Jurkat, Clone E6-1 (cell line): ENCODE data around the gene FZD1. TPM values are rescaled to one million over a fixed set of nuclear protein-coding genes. Genes with fewer than 3 reads are reported as not detected.

ENCODE experiments used
- DNase-seq: peaks from one replicate; pipeline ENCODE4 v3.0.0-alpha.2; 2011; ENCODE audit warnings: low read depth, low spot score
- H3K4me3 ChIP-seq: 2 replicates; pipeline ENCODE4 v1.5.1; 2011; ENCODE audit warnings: mild to moderate bottlenecking, low read length, control low read depth, moderate library complexity
- polyA plus RNA-seq: library from polyadenylated mRNA; unstranded; fragments of >200 nt; gene quantifications from one replicate; pipeline ENCODE4 v1.2.1, GENCODE V29; 2012; ENCODE audit warnings: missing spikeins; ENCODE audit not compliant: insufficient read length, insufficient read depth

The FZD1 gene
- polyA plus RNA-seq = 3.7 TPM

- DNase-seq = peak; percentile 92
- peak within 1 kb of the TSS; percentile 53 for H3K4me3 ChIP-seq
These were observed at the start of gene FZD1 for GRCh38 chr7:91264046-91264923. TSS of gene FZD1 (plus strand) at chr7:91264433. CDS start at chr7:91264881, 448 bp downstream.

DNA sequence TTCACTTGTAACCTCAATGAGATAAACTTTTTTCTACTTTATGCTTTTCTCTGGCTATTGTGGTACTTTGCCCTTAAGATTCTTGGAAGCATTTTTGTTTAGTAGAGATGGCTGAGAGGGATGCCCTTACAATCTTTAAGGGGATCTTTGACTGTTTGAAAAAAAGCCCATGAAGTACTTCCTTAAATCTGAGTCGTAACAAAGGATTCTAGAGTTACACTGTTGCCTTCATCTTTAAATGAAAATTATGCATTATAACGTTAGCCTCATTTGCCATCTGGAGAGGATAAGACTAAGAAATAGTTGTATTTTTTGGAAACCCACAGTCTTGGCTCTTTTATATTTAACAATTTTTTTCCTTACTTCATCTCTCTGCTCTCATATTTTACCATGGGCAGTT, 37.8 kb upstream of the FZD1 start:
- DNase-seq = no peak
- H3K4me3 ChIP-seq = no peak overlapping the region

GRCh38 chr7:91228327-91228726, 35.9 kb upstream of the FZD1 start:
- no peak for DNase-seq
- no peak overlapping the region for H3K4me3 ChIP-seq

GRCh38 chr7:91228927-91229558, 35.2 kb upstream of the FZD1 start:
- H3K4me3 ChIP-seq = no peak overlapping the region
- DNase-seq = no peak

- no peak for DNase-seq
- no peak overlapping the region for H3K4me3 ChIP-seq
These were observed 34.1 kb upstream of the FZD1 start for GRCh38 chr7:91230100-91230499.

GRCh38 chr7:91230503-91230902, 33.7 kb upstream of the FZD1 start:
- DNase-seq = no peak
- H3K4me3 ChIP-seq = no peak overlapping the region

GRCh38 chr7:91233212-91233611, 31.0 kb upstream of the FZD1 start:
- DNase-seq = no peak
- H3K4me3 ChIP-seq = no peak overlapping the region

GRCh38 chr7:91235211-91235832, 28.9 kb upstream of the FZD1 start:
- no peak for DNase-seq
- H3K4me3 ChIP-seq = no peak overlapping the region

DNA sequence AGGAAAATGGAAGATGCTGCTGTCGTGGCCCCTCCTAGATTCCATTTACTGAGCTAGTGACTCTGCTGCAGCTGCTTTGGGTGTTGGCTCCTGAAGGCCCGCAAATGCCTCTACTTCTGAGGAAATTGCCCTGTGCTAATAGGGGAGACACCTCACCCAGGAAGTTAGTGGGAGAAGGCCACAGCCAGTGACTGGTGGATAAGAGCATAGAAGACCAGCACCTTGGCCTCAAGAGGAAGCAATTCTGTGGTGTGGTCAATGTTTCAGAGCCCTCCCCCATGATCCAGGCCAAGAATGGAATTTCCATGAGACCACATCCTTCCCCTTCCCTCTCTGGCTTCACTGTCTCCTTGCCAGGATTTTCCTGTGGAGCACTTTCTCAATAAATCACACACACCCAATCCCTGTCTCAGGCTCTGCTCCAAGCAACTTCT, 25.0 kb upstream of the FZD1 start:
- no peak for DNase-seq

DNA sequence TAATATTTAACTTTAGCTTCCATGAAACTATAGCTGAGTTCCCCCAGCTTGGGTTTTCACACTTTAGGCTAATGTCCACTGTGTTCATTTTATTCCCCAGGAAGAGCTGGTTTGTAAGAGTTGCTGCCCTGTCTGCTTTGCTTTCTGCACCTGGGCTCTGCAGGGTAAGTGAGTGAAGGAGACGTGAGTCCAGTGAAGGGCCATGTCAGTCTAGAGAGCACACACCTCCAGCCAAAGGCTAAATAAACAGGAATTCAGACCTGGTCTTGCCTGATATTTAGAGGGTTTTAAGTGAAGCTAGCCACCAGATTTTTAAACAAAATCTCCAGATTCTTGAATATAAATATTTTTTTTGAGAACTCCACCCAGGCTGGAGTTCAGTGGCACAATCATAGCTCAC, 24.5 kb upstream of the FZD1 start:
- no peak overlapping the region for H3K4me3 ChIP-seq
- DNase-seq = no peak

More for the DNA sequence above, 25.0 kb upstream of the FZD1 start:
- H3K4me3 ChIP-seq = no peak overlapping the region

DNA sequence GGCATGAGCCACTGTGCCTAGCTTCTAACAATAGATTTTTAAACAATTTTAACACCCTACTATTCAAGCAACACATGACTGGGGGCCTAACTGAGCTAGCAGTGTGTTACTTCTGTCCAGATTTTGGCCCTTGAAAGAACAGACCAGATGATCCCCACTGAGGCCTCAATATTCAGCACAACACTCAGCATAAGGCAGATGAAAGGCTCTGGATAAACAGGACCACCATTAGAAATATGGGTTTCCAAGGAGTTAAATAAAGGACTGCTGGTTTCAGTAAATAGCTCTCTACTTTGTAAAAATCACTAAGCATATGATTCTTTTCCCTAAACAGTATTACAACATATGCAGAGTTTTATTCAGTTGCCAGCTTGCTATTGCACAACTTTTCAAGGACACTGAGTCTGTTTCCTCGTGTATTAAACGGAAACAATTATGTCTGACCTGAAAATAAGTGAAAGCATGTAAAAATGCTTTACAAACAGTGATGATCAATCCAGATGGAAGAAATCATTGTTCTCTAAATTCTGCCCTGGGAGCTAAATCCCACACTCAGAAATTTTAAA, 23.8 kb upstream of the FZD1 start:
- H3K4me3 ChIP-seq = no peak overlapping the region
- no peak for DNase-seq

- no peak for DNase-seq
- no peak overlapping the region for H3K4me3 ChIP-seq
These were observed 22.0 kb upstream of the FZD1 start for GRCh38 chr7:91242097-91242844.

GRCh38 chr7:91243591-91244301, 20.5 kb upstream of the FZD1 start:
- no peak overlapping the region for H3K4me3 ChIP-seq
- no peak for DNase-seq

DNA sequence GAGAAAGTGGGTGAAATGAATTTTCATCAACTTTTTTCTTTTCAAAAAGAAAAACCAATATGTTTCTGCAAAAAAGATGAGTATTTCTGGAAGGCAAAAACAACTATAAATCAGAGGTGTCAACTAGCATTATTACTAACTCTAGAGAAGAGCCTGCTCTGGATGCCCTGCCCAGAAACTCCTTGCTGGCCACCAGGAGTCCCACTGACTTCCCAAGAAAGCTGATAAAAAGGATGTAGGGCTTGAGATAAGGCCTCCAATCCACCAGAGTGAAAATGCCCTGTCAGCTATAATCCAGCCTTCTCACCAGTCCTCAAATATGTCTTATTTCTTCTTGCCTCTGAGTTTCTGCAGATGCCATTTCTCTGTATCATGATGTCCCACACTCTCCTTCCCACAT, 16.7 kb upstream of the FZD1 start:
- no peak overlapping the region for H3K4me3 ChIP-seq
- no peak for DNase-seq

GRCh38 chr7:91248996-91249395, 15.2 kb upstream of the FZD1 start:
- no peak for DNase-seq

DNA sequence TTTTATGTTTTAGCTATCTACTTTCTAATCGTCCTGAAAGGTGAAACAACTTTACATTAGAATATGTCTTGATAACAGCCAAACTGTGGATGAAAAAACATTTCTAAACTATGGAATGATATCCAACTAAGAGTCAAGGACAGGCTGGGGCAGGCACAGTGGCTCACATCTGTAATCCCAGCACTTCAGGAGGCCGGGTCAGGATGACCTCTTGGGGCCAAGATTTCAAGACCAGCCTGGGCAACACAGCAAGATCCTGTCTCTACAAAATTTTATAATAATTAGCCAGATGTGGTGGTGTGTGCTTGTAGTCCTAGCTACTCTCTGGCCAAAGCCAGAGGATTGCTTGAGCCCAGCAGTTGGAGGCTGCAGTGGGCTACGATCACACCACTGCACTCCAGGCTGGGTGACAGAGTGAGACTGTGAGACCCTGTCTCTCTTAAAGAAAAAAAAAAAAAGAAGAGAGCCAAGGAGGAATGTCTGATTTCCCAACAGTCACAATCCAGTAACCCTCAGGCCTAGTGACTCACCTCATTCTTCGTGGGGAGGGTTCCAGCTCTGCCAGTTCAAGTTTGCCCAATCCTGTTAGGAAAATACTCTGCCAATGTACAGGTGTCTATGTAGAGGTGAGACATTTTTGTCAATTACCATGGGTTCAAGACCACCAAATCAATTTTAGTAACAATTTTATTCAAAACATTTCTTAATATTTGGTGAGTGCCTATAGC, 14.6 kb upstream of the FZD1 start:
- no peak overlapping the region for H3K4me3 ChIP-seq
- no peak for DNase-seq

More at GRCh38 chr7:91248996-91249395, 15.2 kb upstream of the FZD1 start:
- no peak overlapping the region for H3K4me3 ChIP-seq

GRCh38 chr7:91250706-91251105, 13.5 kb upstream of the FZD1 start:
- DNase-seq = no peak
- no peak overlapping the region for H3K4me3 ChIP-seq

- no peak overlapping the region for H3K4me3 ChIP-seq
- DNase-seq = no peak
These were observed 12.4 kb upstream of the FZD1 start for GRCh38 chr7:91251877-91252276.
